Endothelial cell of umbilical vein (primary cell): ENCODE results near the gene TCERG1. TPM values are rescaled to one million over a fixed set of nuclear protein-coding genes. Genes with fewer than 3 reads are reported as not detected.

Experiments used
- BruUV-seq: library from RNA; stranded (reverse); fragments of 400-500 nt; replicated peaks from 2 replicates; lab custom pipeline; 2021; lab: Mats Ljungman, UMichigan
- CTCF ChIA-PET: fragments of 300-600, 350-600 bp; sonication (Branson Sonifier 250); formaldehyde crosslinking; loops from one replicate; lab custom pipeline; 2021; ENCODE audit warnings: antibody characterized with exemption, inconsistent platforms; lab: Charles Lee
- POLR2A ChIA-PET: fragments of 300-600, 350-600 bp; sonication (Branson Sonifier 250); formaldehyde crosslinking; loops from one replicate; lab custom pipeline; 2021; ENCODE audit warnings: antibody characterized with exemption, inconsistent platforms; lab: Charles Lee
- DNase-seq: peaks from one replicate; pipeline ENCODE4 v3.0.0-alpha.2; 2011; ENCODE audit warnings: low read depth, low spot score
- FAIRE-seq: peaks from 2 replicates; lab custom pipeline; 2011; peaks lifted over from hg19 to GRCh38; lab: Jason Lieb, UNC
- H2AFZ ChIP-seq: 2 replicates; pipeline ENCODE4 v1.6.0; 2012; ENCODE audit warnings: low read depth, low read length, control low read depth, inconsistent platforms
- H3K27ac ChIP-seq: 2 replicates; pipeline ENCODE4 v1.5.1; 2011; ENCODE audit warnings: low read depth, mild to moderate bottlenecking, control low read depth, low read length, moderate library complexity; ENCODE audit not compliant: insufficient read depth
- H3K27me3 ChIP-seq, 2 experiments: 2 replicates each; pipeline versions ENCODE4 v1.6.0 to v1.6.1; 2011; ENCODE audit warnings: low read length in 2 of 2, mixed read lengths in 1 of 2; ENCODE audit not compliant: control insufficient read depth in 2 of 2, insufficient read depth in 2 of 2
- H3K36me3 ChIP-seq, 2 experiments: 2 replicates in 1 of 2; 3 replicates in 1 of 2; pipeline ENCODE4 v1.5.1; 2011; ENCODE audit warnings: low read length in 2 of 2, mild to moderate bottlenecking in 1 of 2, moderate library complexity in 1 of 2; ENCODE audit not compliant: control insufficient read depth in 2 of 2, insufficient read depth in 2 of 2; ENCODE audit errors: extremely low read depth in 1 of 2
- H3K4me1 ChIP-seq: 3 replicates; pipeline ENCODE4 v1.5.1; 2011; ENCODE audit warnings: mild to moderate bottlenecking, low read length; ENCODE audit not compliant: control insufficient read depth, insufficient read depth; ENCODE audit errors: extremely low read depth
- H3K4me2 ChIP-seq: 2 replicates; pipeline ENCODE4 v1.6.1; 2011; ENCODE audit warnings: low read length, control low read depth, mixed read lengths; ENCODE audit not compliant: insufficient read depth
- H3K4me3 ChIP-seq, 3 experiments: fragments of 200-600 bp in 1 of 3; sonication (generic), shearing (Covaris generic) in 1 of 3; replicated peaks in 1 of 3; 2 replicates each; pipeline ENCODE4 v1.5.1; 2011 to 2016; ENCODE audit warnings: control low read depth in 3 of 3, low read length in 3 of 3, mild to moderate bottlenecking in 2 of 3, inconsistent platforms in 1 of 3, low read depth in 1 of 3, moderate library complexity in 1 of 3; ENCODE audit not compliant: insufficient read depth in 1 of 3
- H3K79me2 ChIP-seq: 2 replicates; pipeline ENCODE4 v1.6.0; 2012; ENCODE audit warnings: low read length, inconsistent platforms; ENCODE audit not compliant: control insufficient read depth, insufficient read depth
- H3K9ac ChIP-seq: replicated peaks from 2 replicates; pipeline ENCODE3; 2011; ENCODE audit warnings: low read length, control low read depth; ENCODE audit not compliant: insufficient read depth; ENCODE audit errors: extremely low read depth
- H3K9me1 ChIP-seq: replicated peaks from 3 replicates; pipeline ENCODE4 v1.6.0; 2011; ENCODE audit warnings: mild to moderate bottlenecking, low read length; ENCODE audit not compliant: control insufficient read depth, insufficient read depth; ENCODE audit errors: extremely low read depth
- H3K9me3 ChIP-seq: replicated peaks from 2 replicates; pipeline ENCODE4 v1.5.1; 2012; ENCODE audit warnings: low read length, inconsistent platforms; ENCODE audit not compliant: control insufficient read depth, insufficient read depth
- H4K20me1 ChIP-seq: replicated peaks from 2 replicates; pipeline ENCODE3; 2011; ENCODE audit warnings: mild to moderate bottlenecking, low read length; ENCODE audit not compliant: control insufficient read depth, insufficient read depth; ENCODE audit errors: extremely low read depth
- CTCF ChIP-seq, 2 donors: IDR thresholded peaks; 1 replicate in 1 of 2; 2 replicates in 1 of 2; pipeline ENCODE4 v1.5.1; 2011; ENCODE audit warnings: low read length in 2 of 2, mild to moderate bottlenecking in 2 of 2, moderate library complexity in 2 of 2, control low read depth in 1 of 2, inconsistent platforms in 1 of 2, low read depth in 1 of 2; ENCODE audit not compliant: insufficient read depth in 1 of 2; ENCODE audit errors: extremely low read depth in 1 of 2
- EZH2 ChIP-seq: IDR thresholded peaks from 2 replicates; pipeline ENCODE4 v1.6.1; 2012; ENCODE audit warnings: borderline replicate concordance, low read depth, mild to moderate bottlenecking, moderate library complexity, low read length, inconsistent platforms; ENCODE audit not compliant: severe bottlenecking
- GATA2 ChIP-seq: IDR thresholded peaks from 2 replicates; pipeline ENCODE4 v1.7.0; 2011; ENCODE audit warnings: low read depth, mild to moderate bottlenecking, moderate library complexity, mixed read lengths, low read length; ENCODE audit not compliant: insufficient read length, insufficient read depth
- JUN ChIP-seq: IDR thresholded peaks from 2 replicates; pipeline ENCODE4 v1.6.1; 2011; ENCODE audit warnings: borderline replicate concordance, low read depth; ENCODE audit not compliant: insufficient read length, insufficient read depth
- MAX ChIP-seq: IDR thresholded peaks from 2 replicates; pipeline ENCODE4 v1.6.1; 2011; ENCODE audit not compliant: insufficient read depth, insufficient read length
- MYC ChIP-seq: IDR thresholded peaks from one replicate; pipeline ENCODE4 v1.6.1; 2011; ENCODE audit warnings: mild to moderate bottlenecking, low read depth, low read length
- POLR2A ChIP-seq: IDR thresholded peaks from 2 replicates; pipeline ENCODE4 v1.6.1; 2012; ENCODE audit warnings: low read depth, mild to moderate bottlenecking, control low read depth, low read length
- dilution Hi-C: fragments of 300-500 bp; cut with MboI; formaldehyde crosslinking; loops from one replicate; pipeline ENCODE4 v1.15.0; 2019; ENCODE audit warnings: low sequenced_read_pairs; ENCODE audit not compliant: extremely low pct_ligation_motif_present
- intact Hi-C: fragments of 100-400 bp; cut with micrococcal nuclease; formaldehyde crosslinking; loops from one replicate; pipeline ENCODE4 v1.10.0; 2022
- polyA plus RNA-seq, 4 experiments: library from polyadenylated mRNA; depleted of rRNA in 3 of 4; stranded (reverse) in 3 of 4; unstranded in 1 of 4; fragments of >200 nt; gene quantifications; 2 replicates each; pipeline versions ENCODE4 v1.2.1 to v1.2.3, GENCODE V29; 2011 to 2012; ENCODE audit warnings: missing spikeins in 1 of 4
- total RNA-seq: library from RNA; stranded (reverse); gene quantifications from 2 replicates; pipeline ENCODE4 v1.2.3, GENCODE V29; 2021

The TCERG1 gene
- total and polyA plus RNA-seq, 2 donors (not counting 3 experiments of a cell fraction or from before 2014, with no cell fraction given), result 71.4 to 98.4 TPM

GRCh38 chr5:146450002-146450401 lies 2.9 kb downstream of the TCERG1 start:
- FAIRE-seq, result no peak
- Histone ChIP-seq H3K27me3 (no peaks in the 10 kb centered on the region), H3K4me3 (no peak overlapping the region), H4K20me1 (peaks cover 14% of the 10 kb centered on the region), H3K79me2 (peaks cover 78% of the 10 kb centered on the region), H3K9ac (no peak overlapping the region), H3K4me2 (no peak overlapping the region), H3K27ac (no peak overlapping the region), H3K9me3 (no peaks in the 10 kb centered on the region), H3K36me3 (no peaks in the 10 kb centered on the region), H3K9me1 (no peaks in the 10 kb centered on the region), H2AFZ (no peak overlapping the region), H3K4me1 (peaks cover 16% of the 10 kb centered on the region)
- ChIA-PET POLR2A (no interaction called here), CTCF (interaction anchor here (1.0 to 1.8 kb wide), 4 partner anchors 11 to 739 kb away, joined by 3 to 10 read pairs (median 5); no protein-coding TSS in a partner anchor)
- no peak for TF ChIP-seq POLR2A
- TF ChIP-seq JUN, result no peak
- no peak for TF ChIP-seq MYC
- TF ChIP-seq GATA2, result no peak
- no peak for TF ChIP-seq CTCF (IDR thresholded peaks at IDR 0.05; ENCODE audit: extremely low read depth in 1 of 2, insufficient read depth in 1 of 2, low read depth in 1 of 2, low read length in 2 of 2)
- TF ChIP-seq EZH2, result no peak
- TF ChIP-seq MAX, result no peak
- no TSS peak for BruUV-seq
- intact Hi-C loops, result no loop called here
- no peak for DNase-seq
- dilution Hi-C loops, result no loop called here
